NT2/D1 (cell line): Measurements from ENCODE around the gene BACE2.

Experiments used
- DNase-seq: peaks from one replicate; pipeline ENCODE4 v3.0.0-alpha.2; 2011; ENCODE audit warnings: low read depth, low spot score
- H3K27me3 ChIP-seq: 2 replicates; pipeline ENCODE4 v1.6.0; 2011; ENCODE audit warnings: mild to moderate bottlenecking; ENCODE audit not compliant: insufficient read length, insufficient read depth
- H3K36me3 ChIP-seq: 2 replicates; pipeline ENCODE4 v1.6.1; 2011; ENCODE audit warnings: mild to moderate bottlenecking, low read length, mixed read lengths; ENCODE audit not compliant: insufficient read depth, insufficient read length
- H3K4me1 ChIP-seq: 2 replicates; pipeline ENCODE4 v1.5.1; 2011; ENCODE audit not compliant: insufficient read depth, insufficient read length
- H3K4me3 ChIP-seq: 2 replicates; pipeline ENCODE4 v1.5.1; 2011; ENCODE audit warnings: low read depth; ENCODE audit not compliant: insufficient read length
- H3K9ac ChIP-seq: 2 replicates; pipeline ENCODE4 v1.6.0; 2011; ENCODE audit warnings: low read depth; ENCODE audit not compliant: insufficient read length
- H3K9me3 ChIP-seq: 2 replicates; pipeline ENCODE4 v1.5.1; 2011; ENCODE audit warnings: mild to moderate bottlenecking, low read length; ENCODE audit not compliant: insufficient read depth
- SUZ12 ChIP-seq: IDR thresholded peaks from 2 replicates; pipeline ENCODE4 v1.6.1; 2011; ENCODE audit not compliant: insufficient read length, insufficient read depth; ENCODE audit errors: extremely low read depth
- YY1 ChIP-seq: IDR thresholded peaks from 2 replicates; pipeline ENCODE4 v1.6.1; 2011; ENCODE audit not compliant: insufficient read length, insufficient read depth
- ZNF274 ChIP-seq: IDR thresholded peaks from 2 replicates; pipeline ENCODE4 v1.6.1; 2011; ENCODE audit warnings: mild to moderate bottlenecking, low read depth, low read length

Gene BACE2

GRCh38 chr21:41139951-41140350, 28.0 kb upstream of the BACE2 start:
- DNase-seq = no peak
- no peaks in the 10 kb centered on the region for H3K4me1 ChIP-seq
- H3K27me3 ChIP-seq = peaks cover 11% of the 10 kb centered on the region
- H3K9me3 ChIP-seq = peaks cover 26% of the 10 kb centered on the region; the same call in 1 of the 2 replicates
- no peak overlapping the region for H3K4me3 ChIP-seq
- no peaks in the 10 kb centered on the region for H3K36me3 ChIP-seq
- no peak overlapping the region for H3K9ac ChIP-seq
- no peak for TF ChIP-seq SUZ12
- no peak for TF ChIP-seq ZNF274
- TF ChIP-seq YY1 = no peak

GRCh38 chr21:41141031-41141457, 26.9 kb upstream of the BACE2 start:
- Histone ChIP-seq H3K27me3 (peaks cover 12% of the 10 kb centered on the region), H3K9ac (no peak overlapping the region), H3K4me3 (no peak overlapping the region), H3K36me3 (no peaks in the 10 kb centered on the region), H3K9me3 (peaks cover 26% of the 10 kb centered on the region; the same call in 1 of the 2 replicates), H3K4me1 (no peaks in the 10 kb centered on the region)
- no peak for DNase-seq
- no peak for TF ChIP-seq ZNF274
- no peak for TF ChIP-seq YY1
- TF ChIP-seq SUZ12 = no peak

- Histone ChIP-seq H3K4me3 (no peak overlapping the region), H3K4me1 (peaks cover 6% of the 10 kb centered on the region), H3K9ac (no peak overlapping the region), H3K36me3 (no peaks in the 10 kb centered on the region), H3K9me3 (peaks cover 15% of the 10 kb centered on the region; the same call in 1 of the 2 replicates), H3K27me3 (peaks cover 12% of the 10 kb centered on the region)
- DNase-seq = no peak
- no peak for TF ChIP-seq YY1
- no peak for TF ChIP-seq SUZ12
- no peak for TF ChIP-seq ZNF274
These were observed 25.7 kb upstream of the BACE2 start for GRCh38 chr21:41142051-41142795.

- DNase-seq = no peak
- H3K27me3 ChIP-seq = peaks cover 19% of the 10 kb centered on the region
- H3K4me3 ChIP-seq = no peak overlapping the region
- peaks cover 10% of the 10 kb centered on the region for H3K4me1 ChIP-seq
- no peak overlapping the region for H3K9ac ChIP-seq
- TF ChIP-seq SUZ12 (no peak), ZNF274 (no peak), YY1 (no peak)
- 0 out of 2 replicates have a peak, but pooled peaks cover under 1% of the 10 kb centered on the region for H3K9me3 ChIP-seq
- no peaks in the 10 kb centered on the region for H3K36me3 ChIP-seq
These were observed 24.2 kb upstream of the BACE2 start for GRCh38 chr21:41143596-41144325.

- DNase-seq = peak; percentile 79
- H3K4me1 ChIP-seq = peaks cover 10% of the 10 kb centered on the region
These were observed 20.6 kb upstream of the BACE2 start for GRCh38 chr21:41147096-41147978.

GRCh38 chr21:41147979-41148355, 20.0 kb upstream of the BACE2 start:
- no peak for DNase-seq
- no peaks in the 10 kb centered on the region for H3K36me3 ChIP-seq
- no peaks in the 10 kb centered on the region for H3K9me3 ChIP-seq

More at GRCh38 chr21:41147096-41147978, 20.6 kb upstream of the BACE2 start:
- H3K4me3 ChIP-seq = no peak overlapping the region
- peaks cover 38% of the 10 kb centered on the region for H3K27me3 ChIP-seq
- TF ChIP-seq YY1 = no peak
- no peak for TF ChIP-seq SUZ12
- no peak for TF ChIP-seq ZNF274
- H3K9ac ChIP-seq = peak overlapping the region; percentile 17
- H3K36me3 ChIP-seq = no peaks in the 10 kb centered on the region
- H3K9me3 ChIP-seq = no peaks in the 10 kb centered on the region

More at GRCh38 chr21:41147979-41148355, 20.0 kb upstream of the BACE2 start:
- no peak for TF ChIP-seq SUZ12
- TF ChIP-seq YY1 = no peak
- TF ChIP-seq ZNF274 = no peak
- no peak overlapping the region for H3K9ac ChIP-seq
- H3K4me3 ChIP-seq = no peak overlapping the region
- peaks cover 41% of the 10 kb centered on the region for H3K27me3 ChIP-seq
- H3K4me1 ChIP-seq = peaks cover 10% of the 10 kb centered on the region
